Panc1 (cell line): ENCODE data around the gene STAP2.

Experiments used
- CTCF ChIP-seq: fragments of 450-650 bp; IDR thresholded peaks from 2 replicates; pipeline ENCODE4 v1.5.1; 2017; ENCODE audit warnings: mild to moderate bottlenecking
- POLR2AphosphoS5 ChIP-seq: IDR thresholded peaks from 2 replicates; pipeline ENCODE4 v1.6.1; 2012; ENCODE audit warnings: mild to moderate bottlenecking, low read depth, low read length, moderate library complexity
- REST ChIP-seq, 2 experiments: IDR thresholded peaks; 2 replicates each; pipeline ENCODE4 v1.6.1; 2011 to 2012; ENCODE audit warnings: low read depth in 2 of 2, control low read depth in 1 of 2, low read length in 1 of 2, mild to moderate bottlenecking in 1 of 2, moderate library complexity in 1 of 2; ENCODE audit not compliant: insufficient read depth in 1 of 2
- SIN3A ChIP-seq: IDR thresholded peaks from 2 replicates; pipeline ENCODE4 v1.6.1; 2012; ENCODE audit warnings: low read depth, mild to moderate bottlenecking, low read length, moderate library complexity, borderline replicate concordance; ENCODE audit not compliant: insufficient read depth
- TCF7L2 ChIP-seq: IDR thresholded peaks from 2 replicates; pipeline ENCODE4 v1.6.1; 2011; ENCODE audit warnings: mild to moderate bottlenecking, low read depth, low read length, inconsistent platforms

GRCh38 chr19:4295972-4296771 is 42.5 kb downstream of the STAP2 start:
- TF ChIP-seq CTCF (no peak), POLR2AphosphoS5 (no peak), SIN3A (no peak), REST (IDR thresholded peaks at IDR 0.05; ENCODE audit: insufficient read depth in 1 of 2, low read depth in 2 of 2, low read length in 1 of 2) (no peak), TCF7L2 (no peak)
